Measurements from ENCODE around the gene ZMYND8. TPM values are rescaled to one million over a fixed set of nuclear protein-coding genes. Genes with fewer than 3 reads are reported as not detected.

Gene ZMYND8
- total and polyA plus RNA-seq, 2 of the 4 experiments (the other 2 are of a cell fraction) = 24.0 to 28.2 TPM

DNA sequence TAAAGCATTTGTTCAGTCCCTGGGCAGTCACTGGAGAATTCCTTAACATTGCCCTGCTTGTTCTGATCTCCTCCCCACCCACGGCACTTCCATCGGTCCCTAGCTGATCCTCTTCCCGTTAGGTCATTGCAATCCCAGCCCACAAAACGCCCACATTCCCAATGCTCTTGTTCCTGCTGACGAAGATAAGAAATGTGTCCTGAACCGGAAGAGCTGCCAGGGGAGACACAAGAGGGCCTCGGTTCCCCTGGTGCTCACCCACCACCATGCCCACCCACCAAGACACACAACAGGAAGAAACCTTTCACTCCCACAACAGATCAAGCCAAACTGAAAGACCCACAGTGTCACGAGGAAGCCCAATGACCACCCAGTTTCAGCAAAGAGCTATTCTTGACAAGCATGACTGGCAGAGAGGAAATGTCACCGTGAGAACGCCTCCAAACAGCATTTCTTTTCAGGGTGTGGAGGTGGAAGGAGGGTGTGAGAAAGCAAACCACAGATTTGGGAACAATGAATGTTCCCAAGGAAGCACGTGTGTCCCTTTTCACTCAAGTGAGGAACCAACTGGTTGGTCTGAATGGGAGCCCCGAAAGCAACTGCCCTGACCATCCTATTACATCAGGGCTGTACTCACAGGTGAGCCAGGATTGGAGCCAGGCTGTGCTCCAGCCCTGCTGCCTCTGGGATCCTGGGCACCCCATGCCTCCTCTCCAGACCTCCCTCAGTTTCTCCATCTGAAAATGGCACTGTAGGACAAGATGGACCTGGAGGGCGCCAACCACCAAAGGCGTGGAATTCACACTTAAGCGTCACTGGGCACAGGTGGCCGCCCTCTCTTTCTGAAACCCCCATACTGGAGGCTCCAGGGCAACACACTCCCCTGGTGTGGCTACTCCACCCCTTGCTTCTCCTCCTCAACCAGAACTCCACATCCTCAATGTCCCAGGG is 97.5 kb downstream of the ZMYND8 start (continued):
- TF ChIP-seq USF2 (IDR thresholded peaks at IDR 0.05; ENCODE audit: low read depth, low read length) (no peak), FOS (IDR thresholded peaks at IDR 0.05; ENCODE audit: low read depth, low read length) (no peak)

DNA sequence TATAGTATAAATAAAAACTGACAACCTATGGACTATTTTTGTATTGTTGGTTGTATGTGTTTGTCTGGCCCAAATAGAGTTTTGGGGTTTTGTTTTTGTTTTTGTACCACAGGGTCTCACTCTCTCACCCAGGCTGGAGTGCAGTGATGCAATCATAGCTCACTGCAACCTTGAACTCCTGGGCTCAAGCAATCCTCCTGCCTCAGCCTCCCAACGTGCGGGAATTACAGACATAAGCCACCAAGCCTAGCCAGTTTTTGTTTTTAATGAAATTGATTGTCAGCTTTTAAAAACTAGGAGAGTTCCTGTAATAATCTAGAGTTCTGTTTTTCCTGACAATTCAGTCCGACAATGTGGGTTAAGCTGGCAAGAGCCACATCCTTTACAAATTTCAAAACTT is 98.7 kb downstream of the ZMYND8 start:
- Histone ChIP-seq H2BK15ac (ENCODE audit: low read depth, low read length) (peak overlapping the region; percentile 81; the same call in 1 of the 3 replicates), H2AK9ac (replicated peaks; ENCODE audit: low read depth, low read length, poor library complexity) (no peak overlapping the region), H3K4ac (ENCODE audit: low read depth, low read length) (peak overlapping the region; percentile 10; the same call in 1 of the 2 replicates), H2AFZ (replicated peaks; ENCODE audit: low read length, poor library complexity) (peak overlapping the region; percentile 14), H2BK120ac (ENCODE audit: low read depth, low read length) (no peak overlapping the region), H3K23ac (ENCODE audit: low read depth, low read length) (no peak overlapping the region), H3K18ac (ENCODE audit: low read depth, low read length) (no peak overlapping the region), H3K9ac (ENCODE audit: low read depth, low read length) (no peak overlapping the region), H2BK5ac (ENCODE audit: low read depth, low read length, poor library complexity, severe bottlenecking) (no peak overlapping the region), H3K4me2 (ENCODE audit: low read depth, low read length) (no peak overlapping the region), H4K5ac (ENCODE audit: low read depth, low read length) (no peak overlapping the region), H3K14ac (replicated peaks; ENCODE audit: low read depth, low read length) (no peak overlapping the region), H3K79me1 (ENCODE audit: low read depth in 1 of 2, low read length in 2 of 2) (peaks cover 35 to 73% of the 10 kb centered on the region in 2 experiments), H3K4me1 (ENCODE audit: control insufficient read depth, insufficient read depth, low read length) (peaks cover 16% of the 10 kb centered on the region), H3K9me1 (ENCODE audit: insufficient read depth, low read length) (peaks cover 21% of the 10 kb centered on the region), H3K27me3 (ENCODE audit: control insufficient read depth, insufficient read depth, low read length) (no peaks in the 10 kb centered on the region), H3K56ac (ENCODE audit: extremely low read depth, insufficient read depth, low read length) (no peak overlapping the region), H4K91ac (ENCODE audit: insufficient read depth, low read depth, low read length) (no peak overlapping the region), H3K27ac (ENCODE audit: insufficient read depth, low read length) (no peak overlapping the region), H3K36me3 (ENCODE audit: control insufficient read depth, insufficient read depth, low read length) (peaks cover 24% of the 10 kb centered on the region), H2BK20ac (ENCODE audit: low read depth, low read length) (no peak overlapping the region), H3K4me3 (ENCODE audit: insufficient read depth, low read depth, low read length) (no peak overlapping the region), H3K9me3 (ENCODE audit: control insufficient read depth, insufficient read depth, low read length) (no peaks in the 10 kb centered on the region), H4K8ac (ENCODE audit: low read depth in 2 of 2, low read length in 2 of 2) (no peak overlapping the region), H2AK5ac (ENCODE audit: low read depth, low read length) (0 out of 2 replicates have a peak overlapping the region, but pooled peaks have one; percentile 58), H4K20me1 (ENCODE audit: insufficient read depth, low read length) (peaks cover 8% of the 10 kb centered on the region; the same call in 1 of the 2 replicates)
- ATAC-seq (ENCODE audit: low read depth) (no peak), DNase-seq (no peak)
- CTCF ChIA-PET = interaction anchor here (0.9 to 1.3 kb wide), 2 partner anchors 15 to 16 kb away, joined by 3 read pairs; no protein-coding TSS in a partner anchor
- in situ Hi-C loops (cut with MboI; ENCODE audit: low sequenced_read_pairs) = no loop called here
- WGBS, 2 experiments (ENCODE audit: extremely low coverage in 2 of 2, insufficient read length in 1 of 2) = no CpG with 5 or more reads among the region's 3 CpGs
- TF ChIP-seq CHD1 (IDR thresholded peaks at IDR 0.05; ENCODE audit: low read depth, low read length) (no peak), CEBPB (IDR thresholded peaks at IDR 0.05; ENCODE audit: low read depth, low read length) (peak; percentile 25; the same call in 1 of the 2 replicates)
- dilution Hi-C loops (cut with HindIII; ENCODE audit: low sequenced_read_pairs, unreplicated experiment) = loop anchor here (25.0 kb wide), 1 partner anchor 130 kb away; no protein-coding TSS in a partner anchor
- intact Hi-C loops (cut with micrococcal nuclease) = no loop called here
- no TSS peak for BruUV-seq (replicated peaks)
- POLR2A ChIA-PET (ENCODE audit: unreplicated experiment) = no interaction called here

All from IMR-90 (cell line).